ENCODE data around the gene MYPOP.
A peak's percentile ranks its signal among the peaks of the same experiment; 100 is the strongest.

The MYPOP gene

GRCh38 chr19:45882652-45883585 lies 19.5 kb downstream of the MYPOP start:
- H3K36me3 ChIP-seq (ENCODE audit: control insufficient read depth in 2 of 2, insufficient read depth in 1 of 2, low read length in 2 of 2), result peaks cover 0 to 16% of the 10 kb centered on the region in 2 experiments; a peak in 1 of 3 replicates
- H3K4me3 ChIP-seq (ENCODE audit: low read depth, low read length), result peak overlapping the region; percentile 23
- no peaks in the 10 kb centered on the region for H3K9me3 ChIP-seq (ENCODE audit: control insufficient read depth, insufficient read depth, low read depth, low read length)
- peaks cover 13% of the 10 kb centered on the region for H3K4me1 ChIP-seq (ENCODE audit: control insufficient read depth, insufficient read depth, low read length)
- H3K27ac ChIP-seq (ENCODE audit: extremely low read depth, low read depth, low read length), result no peak overlapping the region
- ChIA-PET POLR2A (interaction anchor here (0.5 to 4.4 kb wide), 11 partner anchors 13 to 416 kb away, joined by 3 to 39 read pairs (median 5); partner anchors contain the start of genes CCDC61, FOXA3, IGFL2 and MYPOP), CTCF (interaction anchor here (0.6 to 8.8 kb wide), 25 partner anchors 9 to 519 kb away, joined by 3 to 91 read pairs (median 4); partner anchors contain the start of genes FOXA3, MYPOP, SIX5 and SYMPK)
- TF ChIP-seq WT1 (tag by site-specific recombination; IDR thresholded peaks at IDR 0.05) (no peak), ZFP41 (tag by site-specific recombination; IDR thresholded peaks at IDR 0.05; ENCODE audit: borderline replicate concordance) (no peak), BCL6B (tag by site-specific recombination; IDR thresholded peaks at IDR 0.05) (no peak), BCL11A (tag by site-specific recombination; IDR thresholded peaks at IDR 0.05; ENCODE audit: low read depth) (0 out of 2 replicates have a peak, but pooled peaks have one; percentile 31), ZFP37 (tag by site-specific recombination; IDR thresholded peaks at IDR 0.05) (peak; percentile 78; the same call in 1 of the 2 replicates), PRDM10 (tag by site-specific recombination; IDR thresholded peaks at IDR 0.05) (0 out of 2 replicates have a peak, but pooled peaks have one; percentile 9), KLF7 (tag by site-specific recombination; IDR thresholded peaks at IDR 0.05; ENCODE audit: borderline replicate concordance) (peak; percentile 30; the same call in 1 of the 2 replicates), ZBTB26 (tag by site-specific recombination; optimal IDR thresholded peaks at IDR 0.05) (peak; percentile 35), ZBTB8A (tag by site-specific recombination; IDR thresholded peaks at IDR 0.05) (no peak), ZBTB48 (tag by site-specific recombination; IDR thresholded peaks at IDR 0.05) (peak; percentile 85; the same call in 1 of the 2 replicates), PRDM2 (tag by site-specific recombination; IDR thresholded peaks at IDR 0.05; ENCODE audit: borderline replicate concordance) (no peak), ZNF121 (tag by site-specific recombination; IDR thresholded peaks at IDR 0.05) (peak; percentile 74), ZNF645 (tag by site-specific recombination; IDR thresholded peaks at IDR 0.05) (0 out of 2 replicates have a peak, but pooled peaks have one; percentile 46), ZNF324 (tag by site-specific recombination; IDR thresholded peaks at IDR 0.05) (peak; percentile 81; the same call in 1 of the 2 replicates), ZNF335 (tag by site-specific recombination; conservative IDR thresholded peaks at IDR 0.05) (no peak), KLF1 (tag by site-specific recombination; IDR thresholded peaks at IDR 0.05) (0 out of 2 replicates have a peak, but pooled peaks have one; percentile 8), GLI4 (tag by site-specific recombination; IDR thresholded peaks at IDR 0.05) (no peak), ZNF169 (tag by site-specific recombination; IDR thresholded peaks at IDR 0.05) (no peak), SCRT1 (tag by site-specific recombination; IDR thresholded peaks at IDR 0.05; ENCODE audit: borderline replicate concordance) (peak; percentile 99), YY1 (tag by site-specific recombination; IDR thresholded peaks at IDR 0.05) (no peak), ZNF792 (tag by site-specific recombination; IDR thresholded peaks at IDR 0.05) (peak; percentile 76; the same call in 1 of the 2 replicates), KLF8 (tag by site-specific recombination; IDR thresholded peaks at IDR 0.05) (peak; percentile 51; the same call in 1 of the 2 replicates)
